ENCODE data around the gene CERS5. TPM values are rescaled to one million over a fixed set of nuclear protein-coding genes. Genes with fewer than 3 reads are reported as not detected.
"Not testable (repeated sequence)": the region's sequence is repeated elsewhere in the genome, so short reads cannot be mapped to it uniquely, and the experiment has no call there.

CERS5 gene
- total and polyA plus RNA-seq, 5 experiments from 2014 or later: 31.0 to 55.7 (median 45.0) TPM

- Mint-ChIP-seq H3K36me3 (peaks cover 10 to 74% (median 26%) of the 10 kb centered on the region in 3 donors), H3K9me3 (no peaks in the 10 kb centered on the region), H3K27me3 (no peaks in the 10 kb centered on the region), H3K27ac (peak overlapping the region in 5 of 10 donors; percentile 37 to 86 (median 65)), H3K4me1 (peaks cover 0 to 6% (median 2%) of the 10 kb centered on the region in 4 donors), H3K4me3 (peak overlapping the region in 1 of 10 donors; percentile 15)
- POLR2A ChIA-PET: no interaction called here
- DNase-seq: no peak
- ATAC-seq: peak in 1 of 2 donors; percentile 21
Measured at GRCh38 chr12:50099302-50100008, 67.7 kb downstream of the CERS5 start.

GRCh38 chr12:50097952-50098351 is 69.2 kb downstream of the CERS5 start:
- no peaks in the 10 kb centered on the region for H3K27me3 Mint-ChIP-seq
- ATAC-seq: no peak
- POLR2A ChIA-PET: interaction anchor here (0.9 kb wide), 1 partner anchor 25 kb away, joined by 3 read pairs; no protein-coding TSS in a partner anchor
- H3K27ac Mint-ChIP-seq: peak overlapping the region in 1 of 10 donors; percentile 37
- no peak overlapping the region for H3K4me3 Mint-ChIP-seq
- H3K9me3 Mint-ChIP-seq: no peaks in the 10 kb centered on the region
- H3K36me3 Mint-ChIP-seq: peaks cover 10 to 87% (median 27%) of the 10 kb centered on the region in 3 donors
- no peak for DNase-seq
- H3K4me1 Mint-ChIP-seq: peaks cover 0 to 4% (median 0%) of the 10 kb centered on the region in 4 donors

- POLR2A ChIA-PET: interaction anchor here (1.1 kb wide), 1 partner anchor 13 kb away, joined by 4 read pairs; the partner anchor contains the start of gene GPD1
- DNase-seq (no peak), ATAC-seq (no peak)
- H3K27ac Mint-ChIP-seq: no peak overlapping the region
- H3K9me3 Mint-ChIP-seq: no peaks in the 10 kb centered on the region
- peaks cover 0 to 85% (median 15%) of the 10 kb centered on the region in 3 donors for H3K36me3 Mint-ChIP-seq
- no peaks in the 10 kb centered on the region for H3K27me3 Mint-ChIP-seq
- no peak overlapping the region for H3K4me3 Mint-ChIP-seq
- peaks cover 18 to 37% (median 26%) of the 10 kb centered on the region in 4 donors for H3K4me1 Mint-ChIP-seq
Measured at GRCh38 chr12:50090391-50090790, 76.8 kb downstream of the CERS5 start.

GRCh38 chr12:50089730-50090129 is 77.4 kb downstream of the CERS5 start:
- POLR2A ChIA-PET: interaction anchor here (0.6 to 2.9 kb wide), 3 partner anchors 14 to 66 kb away, joined by 4 to 21 read pairs (median 7); partner anchors contain the start of genes COX14 and GPD1
- H3K4me3 Mint-ChIP-seq: no peak overlapping the region
- H3K4me1 Mint-ChIP-seq: peaks cover 18 to 38% (median 29%) of the 10 kb centered on the region in 4 donors
- H3K9me3 Mint-ChIP-seq: no peaks in the 10 kb centered on the region
- no peaks in the 10 kb centered on the region for H3K27me3 Mint-ChIP-seq
- no peak for DNase-seq
- no peak for ATAC-seq
- H3K27ac Mint-ChIP-seq: no peak overlapping the region
- peaks cover 0 to 78% (median 12%) of the 10 kb centered on the region in 3 donors for H3K36me3 Mint-ChIP-seq

- ATAC-seq (peak; percentile 23 to 35), DNase-seq (peak in 9 of 10 donors; percentile 17 to 74 (median 56))
- H3K36me3 Mint-ChIP-seq: peaks cover 0 to 70% (median 11%) of the 10 kb centered on the region in 3 donors
- no peaks in the 10 kb centered on the region for H3K27me3 Mint-ChIP-seq
- POLR2A ChIA-PET: interaction anchor here (2.8 to 2.9 kb wide), 2 partner anchors 23 to 78 kb away, joined by 10 to 21 read pairs; partner anchors contain the start of genes CERS5 and COX14
- no peaks in the 10 kb centered on the region for H3K9me3 Mint-ChIP-seq
- H3K4me3 Mint-ChIP-seq: peak overlapping the region in 1 of 10 donors; percentile 49
- H3K27ac Mint-ChIP-seq: peak overlapping the region in 8 of 10 donors; percentile 2 to 80 (median 26)
- peaks cover 18 to 38% (median 32%) of the 10 kb centered on the region in 4 donors for H3K4me1 Mint-ChIP-seq
Measured at GRCh38 chr12:50088577-50089335, 78.4 kb downstream of the CERS5 start.

- Mint-ChIP-seq H3K9me3 (no peaks in the 10 kb centered on the region), H3K36me3 (peaks cover 0 to 63% (median 11%) of the 10 kb centered on the region in 3 donors), H3K27me3 (no peaks in the 10 kb centered on the region), H3K4me1 (peaks cover 21 to 43% (median 37%) of the 10 kb centered on the region in 4 donors), H3K4me3 (peak overlapping the region in 3 of 10 donors; percentile 11 to 70 (median 53)), H3K27ac (peak overlapping the region in 8 of 10 donors; percentile 2 to 84 (median 28))
- DNase-seq (no peak), ATAC-seq (no peak)
- POLR2A ChIA-PET: interaction anchor here (2.8 to 2.9 kb wide), 2 partner anchors 24 to 79 kb away, joined by 10 to 21 read pairs; partner anchors contain the start of genes CERS5 and COX14
Measured at GRCh38 chr12:50087995-50088394, 79.2 kb downstream of the CERS5 start.

- Mint-ChIP-seq H3K4me3 (peak overlapping the region in 4 of 10 donors; percentile 14 to 43 (median 30)), H3K9me3 (no peaks in the 10 kb centered on the region)
Measured at GRCh38 chr12:50087151-50087550, 80.0 kb downstream of the CERS5 start.

GRCh38 chr12:50086148-50086547 is 81.0 kb downstream of the CERS5 start:
- POLR2A ChIA-PET: interaction anchor here (0.6 to 2.8 kb wide), 7 partner anchors 10 to 122 kb away, joined by 3 to 24 read pairs (median 7); partner anchors contain the start of genes CERS5 and RACGAP1
- ATAC-seq: no peak
- Mint-ChIP-seq H3K36me3 (peaks cover 0 to 46% (median 7%) of the 10 kb centered on the region in 3 donors), H3K4me1 (peaks cover 21 to 43% (median 38%) of the 10 kb centered on the region in 4 donors), H3K27me3 (no peaks in the 10 kb centered on the region), H3K9me3 (no peaks in the 10 kb centered on the region), H3K4me3 (peak overlapping the region; percentile 87 to 99 (median 90)), H3K27ac (peak overlapping the region in 9 of 10 donors; percentile 91 to 99 (median 97))
- no peak for DNase-seq

More at GRCh38 chr12:50087151-50087550, 80.0 kb downstream of the CERS5 start:
- Mint-ChIP-seq H3K4me1 (peaks cover 21 to 43% (median 37%) of the 10 kb centered on the region in 4 donors), H3K36me3 (peaks cover 0 to 56% (median 11%) of the 10 kb centered on the region in 3 donors), H3K27ac (peak overlapping the region in 6 of 10 donors; percentile 36 to 99 (median 70)), H3K27me3 (no peaks in the 10 kb centered on the region)
- no peak for DNase-seq
- POLR2A ChIA-PET: interaction anchor here (2.8 to 2.9 kb wide), 2 partner anchors 25 to 80 kb away, joined by 10 to 21 read pairs; partner anchors contain the start of genes CERS5 and COX14
- ATAC-seq: no peak

GRCh38 chr12:50085615-50086072 is 81.5 kb downstream of the CERS5 start:
- H3K36me3 Mint-ChIP-seq: peaks cover 0 to 41% (median 4%) of the 10 kb centered on the region in 3 donors
- DNase-seq: no peak
- H3K9me3 Mint-ChIP-seq: no peaks in the 10 kb centered on the region
- H3K27me3 Mint-ChIP-seq: no peaks in the 10 kb centered on the region
- H3K4me1 Mint-ChIP-seq: peaks cover 21 to 43% (median 38%) of the 10 kb centered on the region in 4 donors
- H3K4me3 Mint-ChIP-seq: peak overlapping the region; percentile 87 to 99 (median 90)
- no peak for ATAC-seq
- H3K27ac Mint-ChIP-seq: peak overlapping the region; percentile 91 to 99 (median 96)
- POLR2A ChIA-PET: interaction anchor here (0.6 to 4.0 kb wide), 13 partner anchors 9 to 260 kb away, joined by 3 to 61 read pairs (median 6); partner anchors contain the start of genes CERS5, COX14, GPD1 and LIMA1

- Mint-ChIP-seq H3K27ac (peak within 1 kb of the TSS; percentile 95 to 99 (median 97)), H3K4me3 (peak within 1 kb of the TSS; percentile 90 to 99 (median 94)), H3K4me1 (peaks cover 21 to 43% (median 38%) of the 10 kb centered on the region in 4 donors), H3K9me3 (no peaks in the 10 kb centered on the region), H3K36me3 (peaks cover 0 to 36% (median 3%) of the 10 kb centered on the region in 3 donors), H3K27me3 (no peaks in the 10 kb centered on the region)
- ATAC-seq: peak; percentile 89 to 91
- DNase-seq: peak; percentile 66 to 91 (median 80)
- POLR2A ChIA-PET: interaction anchor here (0.6 to 4.0 kb wide), 12 partner anchors 9 to 261 kb away, joined by 3 to 61 read pairs (median 6); partner anchors contain the start of genes CERS5, COX14, GPD1 and LIMA1
Measured at GRCh38 chr12:50084775-50085614, 82.2 kb downstream of the CERS5 start, which contains the start of gene SMARCD1. Gene SMARCD1 (plus strand): TSS chr12:50085342. CDS start chr12:50085370, 28 bp downstream.

- peak overlapping the region; percentile 90 to 99 (median 94) for H3K4me3 Mint-ChIP-seq
Measured at GRCh38 chr12:50084409-50084774, 82.8 kb downstream of the CERS5 start.

More at GRCh38 chr12:50084409-50084774, 82.8 kb downstream of the CERS5 start:
- POLR2A ChIA-PET: interaction anchor here (0.9 to 4.0 kb wide), 10 partner anchors 8 to 200 kb away, joined by 3 to 61 read pairs (median 6); partner anchors contain the start of genes CERS5, COX14, GPD1 and LIMA1
- H3K9me3 Mint-ChIP-seq, DNase-seq, ATAC-seq, H3K27me3 Mint-ChIP-seq: not testable (repeated sequence)
- Mint-ChIP-seq H3K27ac (peak overlapping the region; percentile 95 to 99 (median 97)), H3K4me1 (peaks cover 21 to 43% (median 38%) of the 10 kb centered on the region in 4 donors), H3K36me3 (peaks cover 0 to 30% (median 3%) of the 10 kb centered on the region in 3 donors)
